ENCODE data around the gene BAIAP2.
A peak's percentile ranks its signal among the peaks of the same experiment; 100 is the strongest.

The BAIAP2 gene

DNA sequence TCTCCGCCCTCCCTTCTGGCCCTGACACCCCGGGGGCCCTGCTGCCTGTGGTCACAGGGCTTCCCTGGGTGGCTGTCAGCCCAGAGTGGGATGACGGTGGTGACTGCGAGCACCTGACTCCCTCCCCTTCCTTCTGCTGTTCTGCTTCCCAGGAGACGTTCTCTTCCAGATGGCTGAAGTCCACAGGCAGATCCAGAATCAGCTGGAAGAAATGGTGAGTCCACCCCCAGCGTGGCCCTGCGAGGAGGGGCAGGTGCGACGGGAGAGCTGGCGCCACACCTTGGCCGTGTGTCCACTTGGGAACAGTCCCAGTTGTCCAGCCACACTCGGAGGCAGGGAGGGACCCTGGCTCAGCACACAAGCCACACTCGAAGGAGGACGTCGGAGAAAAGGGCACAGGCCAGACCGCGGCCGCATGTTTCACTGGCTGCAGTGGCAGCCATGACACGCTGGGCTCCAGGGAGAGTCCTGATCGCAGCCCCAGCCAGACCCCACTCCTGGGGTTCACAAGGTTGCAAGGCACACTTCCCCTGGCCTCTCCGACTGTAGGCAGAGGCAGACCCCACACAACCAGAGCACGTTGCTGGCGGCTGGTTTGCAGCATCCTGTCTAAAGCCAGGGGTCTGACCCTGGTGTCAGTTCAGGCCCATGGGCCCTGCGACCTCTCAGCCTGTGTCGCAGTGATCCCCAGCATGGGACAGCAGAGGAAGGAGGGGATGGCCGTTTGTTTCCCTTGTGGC, 49.9 kb downstream of the BAIAP2 start:
- DNase-seq (ENCODE audit: low read depth in 1 of 2, low spot score in 1 of 2) = no peak

DNA sequence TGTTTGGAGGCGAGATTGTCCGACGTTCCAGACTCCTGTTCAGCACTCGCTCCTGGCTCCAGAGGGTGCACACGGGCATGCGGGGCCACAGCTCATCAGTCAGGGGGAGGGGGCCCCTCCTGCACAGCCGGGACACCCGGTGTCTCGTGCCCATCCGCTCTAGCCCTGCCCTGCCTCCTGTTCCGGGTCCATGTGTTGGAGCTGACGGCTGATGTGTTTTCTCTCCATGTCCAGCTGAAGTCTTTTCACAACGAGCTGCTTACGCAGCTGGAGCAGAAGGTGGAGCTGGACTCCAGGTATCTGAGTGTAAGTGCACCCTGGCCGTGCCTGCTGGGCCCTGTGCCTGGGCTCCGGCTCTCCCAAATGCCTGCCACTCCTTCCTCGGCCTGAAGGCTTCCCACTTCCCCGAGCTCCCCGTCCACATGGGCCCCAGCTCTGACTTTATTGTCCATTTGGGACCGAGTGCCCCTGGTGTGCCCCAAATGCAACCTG, 50.5 kb downstream of the BAIAP2 start:
- no peak for DNase-seq (ENCODE audit: low read depth in 1 of 2, low spot score in 1 of 2)

DNA sequence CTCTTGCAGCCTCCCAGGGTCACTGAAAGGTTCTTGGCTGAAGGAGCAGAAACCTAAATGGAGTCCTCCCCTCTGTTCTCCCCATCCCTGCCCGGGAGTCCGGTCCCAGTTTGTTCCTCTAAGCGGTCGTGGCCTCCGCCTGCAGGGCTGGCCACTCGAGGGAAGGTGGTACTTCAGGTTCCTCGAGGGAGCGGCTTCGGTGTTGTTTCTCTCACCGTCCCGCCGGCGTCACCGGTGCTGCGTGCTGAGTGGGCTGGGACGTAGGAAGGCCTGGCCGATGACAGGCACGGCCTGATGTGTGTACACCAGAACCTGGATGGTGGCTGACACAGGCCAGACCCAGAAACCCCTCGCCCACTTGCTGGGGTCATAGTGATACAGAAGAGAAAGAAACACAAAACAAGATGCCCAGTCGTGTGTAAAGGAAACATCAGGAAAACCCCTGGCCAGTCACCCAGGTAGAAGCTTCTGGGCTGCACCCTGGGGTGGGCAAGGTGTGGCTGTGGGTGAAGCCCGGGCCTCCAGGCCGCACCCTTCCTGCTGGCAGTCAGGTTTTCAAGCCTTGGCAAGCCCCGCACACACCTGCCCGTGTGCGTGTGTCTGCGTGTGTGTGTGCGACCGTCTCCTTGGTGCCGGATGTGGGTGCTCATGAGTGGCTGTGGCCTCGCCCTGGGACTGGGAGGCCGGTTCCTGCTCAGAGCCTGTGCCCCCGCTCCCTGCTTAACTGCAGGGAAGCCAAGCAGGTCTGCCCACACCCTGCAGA, 52.0 kb downstream of the BAIAP2 start:
- DNase-seq (ENCODE audit: low read depth in 1 of 2, low spot score in 1 of 2) = no peak

DNA sequence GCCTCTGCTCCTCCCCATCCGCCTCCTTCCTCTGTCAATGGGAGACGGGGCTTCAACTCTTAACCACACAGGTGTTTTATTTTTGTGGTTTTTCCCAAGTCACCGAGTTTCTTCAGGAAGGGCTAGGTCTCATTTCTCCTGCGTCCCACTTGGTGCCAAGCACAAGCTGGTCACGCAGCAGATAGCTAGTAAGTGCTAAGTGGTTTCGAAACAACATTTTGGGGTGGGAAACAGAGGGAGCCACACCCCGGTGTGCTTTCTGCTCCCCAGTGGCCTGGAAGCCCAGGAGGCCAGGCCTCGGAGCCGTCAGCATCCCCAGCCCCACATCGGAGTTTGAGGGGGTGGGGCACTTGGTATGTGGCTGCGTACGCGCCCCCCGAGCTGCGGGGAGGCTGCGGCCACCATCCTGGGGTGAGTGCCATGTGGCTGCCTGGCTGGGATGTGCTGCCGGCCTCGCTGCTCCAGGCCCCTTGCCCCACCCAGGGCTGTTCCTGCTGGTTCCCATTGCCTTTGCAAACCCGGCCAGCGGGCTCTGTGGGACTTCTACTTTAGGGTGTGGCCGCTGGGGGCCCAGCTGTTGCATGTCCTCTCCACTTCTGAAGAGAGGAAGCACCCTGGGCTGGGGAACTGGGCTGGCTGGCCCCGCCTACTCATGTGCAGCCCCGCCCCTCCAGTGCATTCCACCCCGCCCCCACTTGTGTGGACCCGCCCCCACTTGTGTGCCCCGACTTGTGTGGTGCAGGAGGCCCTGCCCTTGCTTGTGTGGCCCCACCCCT, 55.6 kb downstream of the BAIAP2 start:
- DNase-seq (ENCODE audit: low read depth in 1 of 2, low spot score in 1 of 2) = no peak

DNA sequence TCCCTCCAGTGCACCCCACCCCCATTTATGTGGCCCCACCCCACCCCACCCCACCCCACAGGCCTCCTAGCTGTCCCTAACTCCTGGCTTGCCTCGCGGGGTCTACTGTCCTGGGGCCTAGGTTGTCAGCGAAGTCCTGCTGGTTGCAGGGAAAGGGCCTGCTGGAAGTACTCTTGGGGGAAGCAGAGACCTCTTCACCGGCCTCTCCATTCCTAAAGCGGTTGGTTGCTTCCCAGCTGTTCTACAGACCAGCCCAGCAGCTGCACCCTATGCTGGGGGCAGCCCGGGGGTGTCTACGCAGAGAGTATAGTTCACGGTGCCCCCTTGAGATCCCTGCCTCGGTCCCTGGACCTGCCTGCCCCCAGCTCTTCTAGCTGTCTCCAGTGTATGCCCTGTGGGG, 56.2 kb downstream of the BAIAP2 start:
- DNase-seq (ENCODE audit: low read depth in 1 of 2, low spot score in 1 of 2) = no peak

DNA sequence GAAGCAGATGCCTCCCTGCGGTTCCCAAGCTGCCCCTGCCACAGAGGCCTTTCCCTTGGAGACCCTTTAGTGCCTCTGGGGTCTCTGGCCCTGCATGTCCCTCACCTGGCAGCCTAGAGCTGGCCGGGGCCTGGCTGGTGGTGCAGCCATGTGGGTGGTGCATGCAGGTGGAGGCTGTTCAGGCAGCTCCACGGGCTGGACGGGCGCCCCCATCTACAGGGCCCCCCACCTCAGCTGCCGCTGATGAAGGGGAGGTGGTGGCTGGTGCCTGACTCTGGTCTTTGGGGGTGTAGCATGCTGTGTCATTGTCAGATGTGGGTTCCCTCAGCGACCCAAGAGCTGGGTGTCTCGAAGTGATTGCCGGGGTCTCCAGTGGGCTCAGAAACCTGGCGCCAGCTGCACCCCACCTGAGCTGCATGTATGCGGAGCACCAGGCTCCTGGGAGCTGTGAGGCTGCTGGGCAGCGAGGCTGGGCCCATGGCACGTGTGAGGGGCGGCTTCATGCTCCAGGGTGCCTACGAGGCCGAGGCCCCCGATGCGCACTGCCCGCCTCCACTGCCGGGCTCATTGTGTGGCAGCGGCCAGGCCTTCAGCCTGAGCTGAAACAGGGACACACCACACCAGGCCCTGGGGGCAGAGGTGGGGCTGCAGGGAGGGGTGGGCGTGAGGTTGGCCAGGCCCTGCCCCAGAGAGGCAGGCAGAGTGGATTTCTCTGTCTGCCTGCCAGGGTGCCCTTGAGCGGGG, 57.0 kb downstream of the BAIAP2 start:
- DNase-seq (ENCODE audit: low read depth in 1 of 2, low spot score in 1 of 2) = no peak

DNA sequence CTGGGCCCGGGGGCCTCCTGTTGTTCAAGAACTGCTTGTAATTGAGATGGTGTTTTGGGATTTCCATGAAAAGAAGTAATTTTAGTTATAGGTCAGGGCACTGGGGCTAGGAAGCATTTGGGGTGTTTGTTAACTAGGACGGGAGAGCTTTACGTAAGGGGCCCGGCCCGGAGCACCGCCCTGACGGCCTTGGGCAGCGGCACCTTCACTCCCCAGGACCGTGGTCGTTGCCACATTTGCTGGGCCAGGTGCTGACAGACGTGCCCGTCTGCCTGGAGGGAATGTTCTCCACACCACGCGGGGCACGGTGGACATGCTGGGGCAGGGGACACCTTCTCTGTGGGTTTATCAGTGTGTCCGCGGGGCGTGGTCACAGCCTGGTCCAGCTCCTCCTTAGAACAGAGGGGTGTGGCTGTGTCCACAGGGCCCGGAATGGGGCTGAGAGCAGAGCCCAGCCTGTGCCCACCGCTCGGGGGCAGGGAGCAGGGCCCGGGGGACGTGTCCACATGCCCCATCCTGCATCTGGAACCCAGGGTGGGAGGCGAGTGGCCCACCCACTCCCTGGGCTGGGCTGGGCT, 57.7 kb downstream of the BAIAP2 start:
- no peak for DNase-seq (ENCODE audit: low read depth in 1 of 2, low spot score in 1 of 2)

DNA sequence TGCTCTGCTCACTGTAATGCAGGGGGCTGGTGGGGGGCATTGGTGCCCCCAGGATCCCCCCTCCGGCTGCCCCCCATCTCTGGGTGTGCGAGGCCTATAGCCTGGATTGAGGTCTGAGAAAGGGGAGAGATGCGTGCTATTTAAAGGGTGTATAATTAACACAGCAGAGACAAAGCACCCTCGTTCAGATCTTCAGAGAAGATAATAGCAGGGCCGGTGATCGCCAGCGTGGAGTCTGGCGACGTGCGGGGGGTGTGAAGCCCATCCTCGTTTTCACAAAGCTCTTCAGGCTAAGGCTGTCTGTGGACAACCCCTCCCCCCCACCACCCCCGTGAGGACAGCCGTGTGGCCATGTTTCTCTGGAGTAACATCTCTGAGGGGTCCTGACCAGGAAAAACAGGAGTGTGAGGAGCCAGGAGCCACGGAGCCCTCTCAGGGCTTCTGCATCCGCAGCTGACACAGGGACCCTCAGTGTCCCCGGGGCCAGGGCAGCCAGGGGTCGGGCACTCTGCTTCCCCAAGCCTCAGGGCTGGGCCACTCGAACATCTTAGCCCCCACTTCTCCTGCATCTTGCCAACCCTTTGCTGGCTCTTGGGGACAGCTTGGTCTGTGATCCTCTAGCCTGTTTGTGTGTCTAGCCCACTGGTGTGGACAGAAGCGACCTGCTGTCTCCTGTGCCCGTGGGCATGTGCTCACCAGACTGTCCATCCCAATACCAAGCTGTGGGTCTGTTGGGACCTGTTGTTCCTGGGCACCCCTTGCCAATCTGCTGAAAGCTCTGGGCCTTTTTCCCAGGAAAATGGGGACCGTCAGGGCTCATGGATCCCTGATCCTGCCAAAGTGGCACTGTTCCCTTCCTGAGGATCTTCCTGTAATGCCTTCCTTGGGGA, 58.9 kb downstream of the BAIAP2 start:
- DNase-seq (ENCODE audit: low read depth in 1 of 2, low spot score in 1 of 2) = no peak

DNA sequence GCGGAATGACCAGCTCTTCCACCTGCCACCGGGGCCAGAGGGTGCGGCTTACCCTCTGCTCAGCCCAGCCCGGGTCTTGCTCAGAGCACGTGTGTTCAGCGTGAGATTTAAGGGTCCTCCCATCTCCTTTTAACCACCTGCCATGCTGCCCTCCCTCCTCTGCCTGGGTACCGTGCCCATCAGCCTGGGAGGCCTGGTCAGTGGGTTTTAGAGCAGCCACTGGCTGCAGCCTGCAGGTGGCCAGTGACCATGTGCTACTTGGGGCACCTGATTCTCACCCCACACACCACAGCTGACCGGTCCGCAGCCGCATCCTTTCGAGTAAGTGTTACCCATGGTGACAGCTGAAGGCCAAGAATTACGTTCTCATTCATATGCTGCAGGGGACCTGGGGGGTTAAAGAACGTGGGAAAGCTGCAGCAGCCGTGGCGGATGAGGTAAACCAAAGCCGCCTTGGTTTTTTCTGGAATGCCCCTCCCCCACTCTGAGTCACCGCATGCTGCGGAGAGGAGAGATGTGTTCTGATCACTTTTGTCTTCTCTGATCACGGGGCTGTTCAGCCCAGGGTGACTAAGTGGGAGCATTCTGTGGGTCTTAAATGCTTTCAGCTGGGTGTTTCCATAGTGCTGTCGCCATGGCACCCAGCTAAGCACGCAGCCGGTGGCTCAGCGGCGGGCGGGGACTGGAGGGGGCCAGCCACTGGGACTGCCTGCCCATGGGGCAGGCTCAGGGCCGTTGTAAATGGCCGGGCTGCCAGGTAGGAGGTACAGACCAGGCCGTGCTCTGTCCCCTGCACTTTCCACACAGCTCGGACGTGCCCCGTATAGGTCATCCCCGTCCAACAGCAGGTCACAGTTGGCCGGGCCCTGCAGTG, 59.8 kb downstream of the BAIAP2 start:
- peak; percentile 71 to 79 for DNase-seq (ENCODE audit: low read depth in 1 of 2, low spot score in 1 of 2)

DNA sequence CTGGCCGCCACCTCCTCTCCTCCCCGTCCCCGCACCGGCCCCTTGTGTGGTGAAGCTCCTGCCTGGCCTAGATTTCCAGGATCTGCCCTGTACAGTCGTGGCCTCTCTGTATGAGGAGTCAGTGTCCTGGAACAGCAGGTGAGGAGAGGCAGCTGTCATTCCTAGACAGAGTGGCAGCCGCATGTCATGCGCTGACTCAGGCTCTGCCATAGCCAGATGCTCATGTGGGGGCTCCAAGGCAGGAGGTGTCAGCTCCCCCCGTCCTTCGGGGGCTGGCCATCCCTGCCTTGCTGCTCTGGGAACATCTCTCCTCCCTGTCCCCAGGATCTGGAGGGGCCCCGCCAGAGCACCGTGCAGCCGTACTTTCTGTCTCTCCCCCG, 60.4 kb downstream of the BAIAP2 start:
- DNase-seq (ENCODE audit: low read depth in 1 of 2, low spot score in 1 of 2) = no peak

DNA sequence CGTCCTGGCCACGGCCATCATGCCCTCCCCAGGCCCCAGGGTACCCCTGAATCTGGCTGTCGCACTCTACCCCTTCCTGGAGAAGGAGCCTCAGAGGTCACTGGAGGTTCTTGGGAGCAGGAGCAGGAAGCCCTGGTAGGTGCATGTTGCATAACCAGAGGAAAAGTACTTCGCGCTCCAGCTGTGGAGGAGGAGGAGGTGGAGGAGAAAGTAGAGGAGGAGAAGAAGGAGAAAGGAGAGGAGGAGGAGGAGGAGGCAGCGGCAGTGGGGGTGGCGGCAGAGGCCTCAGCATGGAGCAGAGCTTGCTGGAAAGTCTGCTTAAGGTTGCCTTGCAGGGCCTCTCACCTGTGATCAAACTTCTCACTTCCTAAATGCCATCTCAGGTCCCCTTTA, 61.8 kb downstream of the BAIAP2 start:
- DNase-seq (ENCODE audit: low read depth in 1 of 2, low spot score in 1 of 2) = no peak

DNA sequence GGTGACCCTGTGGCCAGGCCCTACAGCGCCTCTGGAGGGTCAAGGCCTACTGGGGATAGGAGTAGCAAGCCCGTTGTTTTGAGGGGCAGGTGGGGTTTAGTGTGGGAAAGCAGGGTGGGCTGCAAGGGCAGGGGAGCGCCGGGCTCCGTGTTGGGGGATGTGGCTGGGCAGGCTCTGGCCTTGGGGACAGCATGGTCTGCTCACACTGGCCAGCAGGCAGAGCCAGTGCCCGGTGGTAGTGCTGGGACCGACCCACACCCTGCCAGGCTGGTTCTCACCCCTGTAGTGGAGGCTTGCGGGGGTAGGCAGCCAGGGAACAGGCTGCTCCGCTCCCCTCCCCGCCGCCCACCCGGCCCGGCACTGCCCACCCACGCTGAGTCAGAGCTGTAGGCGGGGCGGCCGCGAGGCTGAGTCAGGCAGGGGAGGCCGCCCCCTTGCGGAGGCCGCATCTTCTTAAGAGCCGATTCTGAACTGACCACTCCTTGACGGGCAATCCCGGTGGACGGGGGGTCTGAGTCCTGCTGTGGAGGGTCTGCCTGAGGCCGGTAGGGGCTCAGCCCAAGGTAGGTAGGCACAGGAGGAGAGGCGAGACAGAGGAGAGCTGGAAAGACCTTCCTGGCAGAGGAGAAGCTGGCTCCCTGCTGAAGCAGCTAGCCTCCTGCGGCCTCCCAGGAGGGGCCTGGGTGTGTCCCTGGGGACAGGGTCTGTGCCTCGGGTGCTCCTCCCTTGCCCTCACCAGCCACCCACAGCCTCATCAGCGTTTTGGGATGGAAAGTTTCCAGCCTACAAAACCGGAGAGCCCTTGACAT, 62.4 kb downstream of the BAIAP2 start:
- DNase-seq (ENCODE audit: low read depth in 1 of 2, low spot score in 1 of 2) = peak in 1 of 2 donors; percentile 30

DNA sequence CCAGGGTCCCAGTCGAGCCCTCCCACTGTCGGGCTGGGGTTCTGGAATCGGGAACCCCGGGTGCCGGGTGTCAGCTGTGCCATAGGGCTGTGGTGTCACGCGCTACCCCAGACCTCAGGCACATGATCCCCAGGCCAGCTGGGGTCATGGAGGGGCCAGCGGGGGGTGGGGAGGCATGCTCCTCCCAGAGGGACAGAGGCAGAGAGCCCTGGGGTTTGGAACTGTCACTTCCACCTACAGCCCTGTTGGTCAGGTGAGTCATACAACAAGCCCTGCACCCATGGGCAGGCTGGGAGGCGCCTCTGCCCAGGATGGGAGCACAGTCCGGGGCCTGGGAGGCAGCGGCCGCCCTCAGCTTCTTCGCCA, 63.0 kb downstream of the BAIAP2 start:
- no peak for DNase-seq (ENCODE audit: low read depth in 1 of 2, low spot score in 1 of 2)

DNA sequence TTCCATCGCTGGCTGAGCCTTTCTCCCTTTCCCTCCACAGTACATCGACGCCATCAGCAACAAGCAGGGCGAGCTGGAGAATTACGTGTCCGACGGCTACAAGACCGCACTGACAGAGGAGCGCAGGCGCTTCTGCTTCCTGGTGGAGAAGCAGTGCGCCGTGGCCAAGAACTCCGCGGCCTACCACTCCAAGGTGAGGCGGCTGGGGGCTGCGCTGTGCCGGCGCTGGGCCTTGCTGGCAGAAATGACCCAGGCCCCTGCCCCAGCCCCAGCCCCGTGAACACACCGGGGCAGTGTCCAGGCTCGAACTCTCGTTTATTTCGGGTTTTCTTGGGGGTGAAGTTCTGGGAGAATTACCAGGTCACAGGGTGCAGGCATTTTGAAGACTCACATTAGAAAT, 64.9 kb downstream of the BAIAP2 start:
- DNase-seq (ENCODE audit: low read depth in 1 of 2, low spot score in 1 of 2) = no peak

DNA sequence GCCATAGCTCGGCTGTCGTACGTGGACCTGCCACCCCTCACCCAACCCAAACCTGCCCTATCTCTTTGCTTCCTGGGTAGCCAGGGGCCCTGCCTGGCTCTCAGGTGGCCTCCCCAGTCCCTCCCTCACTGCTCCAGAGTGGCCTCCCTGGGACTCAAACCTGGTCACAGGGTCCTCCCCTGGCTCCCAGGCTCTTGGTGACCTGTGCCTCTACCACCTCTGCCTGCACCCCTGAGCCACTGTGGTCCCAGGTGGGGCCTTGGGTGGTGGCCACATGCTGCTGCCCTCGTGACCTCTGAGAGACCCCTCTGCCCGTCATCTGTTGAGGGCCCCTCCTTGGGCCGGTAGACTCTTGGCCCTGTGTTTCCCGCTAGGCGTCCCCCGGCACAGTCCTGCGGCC, 65.7 kb downstream of the BAIAP2 start:
- no peak for DNase-seq (ENCODE audit: low read depth in 1 of 2, low spot score in 1 of 2)

DNA sequence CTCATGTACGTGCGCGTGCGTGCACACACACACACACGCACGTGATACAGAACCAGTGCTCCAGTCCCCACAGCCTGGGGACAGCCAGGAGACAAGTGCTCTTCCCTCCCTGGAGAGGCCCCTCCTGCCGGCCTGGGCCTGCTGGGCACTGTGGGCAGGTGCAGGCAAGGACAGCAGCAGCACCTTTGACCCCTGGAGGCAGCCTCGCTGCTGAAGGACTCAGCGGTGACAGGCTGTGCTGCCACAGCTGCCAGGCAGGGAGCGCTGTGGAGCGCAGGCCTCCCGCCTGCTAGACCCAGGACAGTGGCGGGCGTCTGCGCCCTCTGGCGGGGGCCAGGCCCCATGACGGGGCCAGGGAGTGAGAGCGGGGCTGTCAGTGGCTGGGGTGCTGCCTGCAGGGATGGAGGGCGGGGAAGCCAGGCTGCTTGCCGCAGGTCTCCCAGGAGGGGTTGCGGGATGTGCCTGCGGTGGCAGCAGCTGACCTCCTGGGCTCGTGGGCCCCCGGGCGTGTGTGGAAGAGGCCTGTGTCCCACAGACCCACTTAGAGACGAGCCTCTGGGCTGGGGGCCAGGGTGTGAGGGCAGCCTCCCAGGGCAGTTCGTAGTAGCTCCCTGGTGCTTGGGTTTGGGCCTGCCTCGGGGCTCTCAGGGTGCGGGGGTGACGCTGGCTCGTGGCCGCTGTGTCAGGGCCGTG, 66.8 kb downstream of the BAIAP2 start:
- DNase-seq (ENCODE audit: low read depth in 1 of 2, low spot score in 1 of 2) = peak; percentile 79 to 84

DNA sequence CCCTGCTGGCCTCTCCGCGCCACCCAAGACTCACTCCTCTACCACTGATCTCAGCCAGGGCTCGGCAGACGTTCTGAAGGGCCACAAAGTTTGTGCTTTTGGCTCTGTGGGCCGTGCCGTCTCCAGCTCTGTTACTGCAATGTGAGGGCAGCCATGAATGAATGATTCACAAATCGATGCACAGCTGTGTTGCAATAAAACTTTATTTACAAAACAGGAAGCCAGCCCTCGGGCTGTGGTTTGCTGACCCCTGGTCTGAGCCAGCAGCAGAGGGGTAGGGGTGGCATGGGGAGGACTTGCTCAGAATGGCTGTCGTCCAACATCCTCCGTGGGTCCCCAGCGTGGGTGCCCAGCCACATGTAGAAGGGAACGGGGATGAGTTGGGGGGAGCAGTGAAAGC, 67.4 kb downstream of the BAIAP2 start:
- no peak for DNase-seq (ENCODE audit: low read depth in 1 of 2, low spot score in 1 of 2)

Data from activated CD4-positive, alpha-beta T cell treated with anti-CD3 and anti-CD28 coated beads, Interleukin-2, amount 50 U/mL, for 24 hours (primary cell).